SK-N-SH treated with all-trans-retinoic acid at 6 μM for 48 hours (cell line): ENCODE results near the gene SLC12A5.

Experiments
- ATAC-seq: fragments of 200-7000 bp; cut with Tn5 transposase; 3 replicates; pipeline ENCODE4 v1.9.1; 2020; ENCODE audit warnings: mild to moderate bottlenecking, moderate library complexity
- ARNTL ChIP-seq: fragments of 450-650 bp; formaldehyde crosslinking; IDR thresholded peaks from 2 replicates; pipeline ENCODE4 v1.5.0; 2020; ENCODE audit warnings: low read depth, mild to moderate bottlenecking, moderate library complexity, borderline replicate concordance
- BACH2 ChIP-seq: fragments of 250-450 bp; sonication (Bioruptor Pico); IDR thresholded peaks from 2 replicates; pipeline ENCODE4 v1.9.0; 2021; ENCODE audit warnings: mild to moderate bottlenecking, borderline replicate concordance
- CSDC2 ChIP-seq: fragments of 250-450 bp; sonication (Bioruptor Pico); IDR thresholded peaks from 2 replicates; pipeline ENCODE4 v1.5.0; 2020; ENCODE audit warnings: mild to moderate bottlenecking, moderate library complexity
- CSRNP3 ChIP-seq: fragments of 250-450 bp; sonication (Bioruptor Pico); IDR thresholded peaks from 2 replicates; pipeline ENCODE4 v1.5.1; 2021; ENCODE audit warnings: mild to moderate bottlenecking, moderate library complexity
- ESRRG ChIP-seq: fragments of 250-450 bp; sonication (Bioruptor Pico); IDR thresholded peaks from 2 replicates; pipeline ENCODE4 v1.6.1; 2021; ENCODE audit warnings: mild to moderate bottlenecking
- GLIS3 ChIP-seq: fragments of 250-450 bp; sonication (Bioruptor Pico); IDR thresholded peaks from 2 replicates; pipeline ENCODE4 v1.5.0; 2020; ENCODE audit warnings: mild to moderate bottlenecking, moderate library complexity
- OSR1 ChIP-seq: fragments of 250-450 bp; sonication (Bioruptor Pico); IDR thresholded peaks from 2 replicates; pipeline ENCODE4 v1.8.0; 2022; ENCODE audit warnings: moderate library complexity, mild to moderate bottlenecking, inconsistent platforms
- PATZ1 ChIP-seq: fragments of 250-450 bp; sonication (Bioruptor Pico); IDR thresholded peaks from 2 replicates; pipeline ENCODE4 v1.8.0; 2020; ENCODE audit warnings: mild to moderate bottlenecking, moderate library complexity, borderline replicate concordance
- POU6F1 ChIP-seq: fragments of 250-450 bp; sonication (Bioruptor Pico); IDR thresholded peaks from 2 replicates; pipeline ENCODE4 v1.8.0; 2021; ENCODE audit warnings: low read depth, mild to moderate bottlenecking, moderate library complexity, borderline replicate concordance
- PPARA ChIP-seq: fragments of 250-450 bp; sonication (Bioruptor Pico); IDR thresholded peaks from 2 replicates; pipeline ENCODE4 v1.5.0; 2020; ENCODE audit warnings: mild to moderate bottlenecking, borderline replicate concordance
- RARB ChIP-seq: fragments of 250-450 bp; sonication (Bioruptor Pico); IDR thresholded peaks from 2 replicates; pipeline ENCODE4 v1.8.0; 2021; ENCODE audit warnings: mild to moderate bottlenecking, moderate library complexity
- SNAI2 ChIP-seq: fragments of 250-450 bp; sonication (Bioruptor Pico); IDR thresholded peaks from 2 replicates; pipeline ENCODE4 v1.5.0; 2020; ENCODE audit warnings: mild to moderate bottlenecking, moderate library complexity
- TCF4 ChIP-seq: fragments of 250-450 bp; sonication (Bioruptor Pico); IDR thresholded peaks from 2 replicates; pipeline ENCODE4 v1.8.0; 2021; ENCODE audit warnings: mild to moderate bottlenecking, moderate library complexity, borderline replicate concordance
- TOX ChIP-seq: fragments of 250-450 bp; sonication (Bioruptor Pico); IDR thresholded peaks from 2 replicates; pipeline ENCODE4 v1.8.0; 2021; ENCODE audit warnings: mild to moderate bottlenecking, moderate library complexity, borderline replicate concordance
- ZC3H10 ChIP-seq: fragments of 250-450 bp; sonication (Bioruptor Pico); IDR thresholded peaks from 2 replicates; pipeline ENCODE4 v1.5.1; 2021; ENCODE audit warnings: mild to moderate bottlenecking, moderate library complexity
- ZFP30 ChIP-seq: fragments of 450-650 bp; formaldehyde crosslinking; IDR thresholded peaks from 2 replicates; pipeline ENCODE4 v1.5.0; 2022; ENCODE audit warnings: mild to moderate bottlenecking, moderate library complexity
- ZNF565 ChIP-seq: fragments of 450-650 bp; formaldehyde crosslinking; conservative IDR thresholded peaks from 2 replicates; pipeline ENCODE4 v1.5.0; 2020; ENCODE audit warnings: low read depth, mild to moderate bottlenecking, moderate library complexity
- ZNF70 ChIP-seq: fragments of 450-650 bp; formaldehyde crosslinking; IDR thresholded peaks from 2 replicates; pipeline ENCODE4 v1.5.0; 2020; ENCODE audit warnings: mild to moderate bottlenecking, moderate library complexity
- ZNF8 ChIP-seq: fragments of 450-650 bp; formaldehyde crosslinking; IDR thresholded peaks from 2 replicates; pipeline ENCODE4 v1.5.0; 2020; ENCODE audit warnings: mild to moderate bottlenecking, moderate library complexity
- TF ChIP-seq, protein P1 (sequence below): fragments of 250-450 bp; sonication (Bioruptor Pico); IDR thresholded peaks from 2 replicates; pipeline ENCODE4 v1.5.0; 2020; ENCODE audit warnings: mild to moderate bottlenecking, moderate library complexity
- TF ChIP-seq, protein P2 (sequence below): fragments of 250-450 bp; sonication (Bioruptor Pico); IDR thresholded peaks from 2 replicates; pipeline ENCODE4 v1.5.1; 2020; ENCODE audit warnings: low read depth, mild to moderate bottlenecking, moderate library complexity

The SLC12A5 gene

GRCh38 chr20:46062621-46063020, 33.6 kb downstream of the SLC12A5 start:
- ATAC-seq, result no peak
- no peak for TF ChIP-seq BACH2
- TF ChIP-seq POU6F1, result no peak
- no peak for TF ChIP-seq OSR1 (CRISPR knock-in tag)
- no peak for TF ChIP-seq ZNF8 (CRISPR knock-in tag)
- TF ChIP-seq RARB, result no peak
- TF ChIP-seq SNAI2 (CRISPR knock-in tag), result no peak
- TF ChIP-seq GLIS3 (CRISPR knock-in tag), result no peak
- no peak for TF ChIP-seq ZFP30 (CRISPR knock-in tag)
- TF ChIP-seq CSDC2 (CRISPR knock-in tag), result no peak
- no peak for TF ChIP-seq TOX (CRISPR knock-in tag)
- no peak for TF ChIP-seq PPARA (CRISPR knock-in tag)
- TF ChIP-seq ZNF70 (CRISPR knock-in tag), result no peak

GRCh38 chr20:46063151-46063550, 34.1 kb downstream of the SLC12A5 start:
- ATAC-seq, result no peak
- TF ChIP-seq GLIS3 (CRISPR knock-in tag) (no peak), PPARA (CRISPR knock-in tag) (no peak), OSR1 (CRISPR knock-in tag) (no peak), CSDC2 (CRISPR knock-in tag) (no peak), ZNF565 (CRISPR knock-in tag) (no peak), TCF4 (CRISPR knock-in tag) (no peak), ZFP30 (CRISPR knock-in tag) (no peak), ESRRG (no peak), ARNTL (CRISPR knock-in tag) (no peak), POU6F1 (no peak)
- TF ChIP-seq, protein P1, sequence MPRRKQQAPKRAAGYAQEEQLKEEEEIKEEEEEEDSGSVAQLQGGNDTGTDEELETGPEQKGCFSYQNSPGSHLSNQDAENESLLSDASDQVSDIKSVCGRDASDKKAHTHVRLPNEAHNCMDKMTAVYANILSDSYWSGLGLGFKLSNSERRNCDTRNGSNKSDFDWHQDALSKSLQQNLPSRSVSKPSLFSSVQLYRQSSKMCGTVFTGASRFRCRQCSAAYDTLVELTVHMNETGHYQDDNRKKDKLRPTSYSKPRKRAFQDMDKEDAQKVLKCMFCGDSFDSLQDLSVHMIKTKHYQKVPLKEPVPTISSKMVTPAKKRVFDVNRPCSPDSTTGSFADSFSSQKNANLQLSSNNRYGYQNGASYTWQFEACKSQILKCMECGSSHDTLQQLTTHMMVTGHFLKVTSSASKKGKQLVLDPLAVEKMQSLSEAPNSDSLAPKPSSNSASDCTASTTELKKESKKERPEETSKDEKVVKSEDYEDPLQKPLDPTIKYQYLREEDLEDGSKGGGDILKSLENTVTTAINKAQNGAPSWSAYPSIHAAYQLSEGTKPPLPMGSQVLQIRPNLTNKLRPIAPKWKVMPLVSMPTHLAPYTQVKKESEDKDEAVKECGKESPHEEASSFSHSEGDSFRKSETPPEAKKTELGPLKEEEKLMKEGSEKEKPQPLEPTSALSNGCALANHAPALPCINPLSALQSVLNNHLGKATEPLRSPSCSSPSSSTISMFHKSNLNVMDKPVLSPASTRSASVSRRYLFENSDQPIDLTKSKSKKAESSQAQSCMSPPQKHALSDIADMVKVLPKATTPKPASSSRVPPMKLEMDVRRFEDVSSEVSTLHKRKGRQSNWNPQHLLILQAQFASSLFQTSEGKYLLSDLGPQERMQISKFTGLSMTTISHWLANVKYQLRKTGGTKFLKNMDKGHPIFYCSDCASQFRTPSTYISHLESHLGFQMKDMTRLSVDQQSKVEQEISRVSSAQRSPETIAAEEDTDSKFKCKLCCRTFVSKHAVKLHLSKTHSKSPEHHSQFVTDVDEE (CRISPR knock-in tag), result no peak
- TF ChIP-seq, protein P2, sequence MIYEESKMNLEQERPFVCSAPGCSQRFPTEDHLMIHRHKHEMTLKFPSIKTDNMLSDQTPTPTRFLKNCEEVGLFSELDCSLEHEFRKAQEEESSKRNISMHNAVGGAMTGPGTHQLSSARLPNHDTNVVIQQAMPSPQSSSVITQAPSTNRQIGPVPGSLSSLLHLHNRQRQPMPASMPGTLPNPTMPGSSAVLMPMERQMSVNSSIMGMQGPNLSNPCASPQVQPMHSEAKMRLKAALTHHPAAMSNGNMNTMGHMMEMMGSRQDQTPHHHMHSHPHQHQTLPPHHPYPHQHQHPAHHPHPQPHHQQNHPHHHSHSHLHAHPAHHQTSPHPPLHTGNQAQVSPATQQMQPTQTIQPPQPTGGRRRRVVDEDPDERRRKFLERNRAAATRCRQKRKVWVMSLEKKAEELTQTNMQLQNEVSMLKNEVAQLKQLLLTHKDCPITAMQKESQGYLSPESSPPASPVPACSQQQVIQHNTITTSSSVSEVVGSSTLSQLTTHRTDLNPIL (CRISPR knock-in tag), result no peak

GRCh38 chr20:46063652-46064054, 34.6 kb downstream of the SLC12A5 start:
- no peak for ATAC-seq
- TF ChIP-seq PATZ1 (CRISPR knock-in tag), result no peak
- no peak for TF ChIP-seq CSRNP3 (CRISPR knock-in tag)
- TF ChIP-seq RARB, result no peak
- no peak for TF ChIP-seq ZFP30 (CRISPR knock-in tag)
- TF ChIP-seq PPARA (CRISPR knock-in tag), result no peak
- no peak for TF ChIP-seq TCF4 (CRISPR knock-in tag)
- TF ChIP-seq CSDC2 (CRISPR knock-in tag), result no peak
- no peak for TF ChIP-seq POU6F1
- TF ChIP-seq ZC3H10 (CRISPR knock-in tag), result no peak
- TF ChIP-seq TOX (CRISPR knock-in tag), result no peak
- TF ChIP-seq GLIS3 (CRISPR knock-in tag), result no peak
